ENCODE data around the gene FAM118A. TPM values are rescaled to one million over a fixed set of nuclear protein-coding genes. Genes with fewer than 3 reads are reported as not detected.
A peak's percentile ranks its signal among the peaks of the same experiment; 100 is the strongest.
"Not testable (repeated sequence)": the region's sequence is repeated elsewhere in the genome, so short reads cannot be mapped to it uniquely, and the experiment has no call there.

FAM118A gene
- total RNA-seq, 2 donors from 2014 or later: 60.8 to 215 TPM

GRCh38 chr22:45273452-45274075, 36.2 kb upstream of the FAM118A start:
- peaks cover 11% of the 10 kb centered on the region for H3K4me1 ChIP-seq (replicated peaks)
- peak overlapping the region; percentile 76 to 83 for H3K27ac ChIP-seq
- H3K4me3 ChIP-seq: no peak overlapping the region
- H3K27me3 ChIP-seq (replicated peaks; ENCODE audit: insufficient read depth): no peaks in the 10 kb centered on the region
- H3K9me3 ChIP-seq: no peaks in the 10 kb centered on the region
- no peak for DNase-seq (ENCODE audit: low spot score)
- WGBS: 45% methylated on average over 15 of the region's 15 CpGs
- TF ChIP-seq CTCF (IDR thresholded peaks at IDR 0.05): no peak
- TF ChIP-seq POLR2AphosphoS5 (IDR thresholded peaks at IDR 0.05): peak; percentile 7
- intact Hi-C loops (cut with DNase I): no loop called here
- H3K36me3 ChIP-seq: no peaks in the 10 kb centered on the region

- no peaks in the 10 kb centered on the region for H3K9me3 ChIP-seq
- H3K4me3 ChIP-seq: no peak overlapping the region
- no peaks in the 10 kb centered on the region for H3K36me3 ChIP-seq
- no peak for DNase-seq (ENCODE audit: low spot score)
- no peak overlapping the region for H3K27ac ChIP-seq
- WGBS: 75% methylated on average over 12 of the region's 12 CpGs
- TF ChIP-seq POLR2A (IDR thresholded peaks at IDR 0.05): no peak
- no peak for TF ChIP-seq CTCF (IDR thresholded peaks at IDR 0.05)
- no peak for TF ChIP-seq POLR2AphosphoS5 (IDR thresholded peaks at IDR 0.05)
- intact Hi-C loops (cut with DNase I): no loop called here
- H3K4me1 ChIP-seq (replicated peaks): peaks cover 7% of the 10 kb centered on the region
- H3K27me3 ChIP-seq (replicated peaks; ENCODE audit: insufficient read depth): no peaks in the 10 kb centered on the region
Measured at GRCh38 chr22:45276507-45277105, 33.1 kb upstream of the FAM118A start.

- DNase-seq (ENCODE audit: low spot score); intact Hi-C loops (cut with DNase I): not testable (repeated sequence)
Measured at GRCh38 chr22:45277720-45278119, 32.0 kb upstream of the FAM118A start.

GRCh38 chr22:45278125-45278524, 31.6 kb upstream of the FAM118A start:
- H3K9me3 ChIP-seq: no peaks in the 10 kb centered on the region
- H3K27me3 ChIP-seq (replicated peaks; ENCODE audit: insufficient read depth): no peaks in the 10 kb centered on the region
- H3K36me3 ChIP-seq: no peaks in the 10 kb centered on the region
- H3K4me3 ChIP-seq: no peak overlapping the region
- H3K27ac ChIP-seq: no peak overlapping the region
- intact Hi-C loops (cut with DNase I): no loop called here
- TF ChIP-seq POLR2A (IDR thresholded peaks at IDR 0.05): no peak
- no peak for TF ChIP-seq POLR2AphosphoS5 (IDR thresholded peaks at IDR 0.05)
- TF ChIP-seq CTCF (IDR thresholded peaks at IDR 0.05): no peak
- no peak for DNase-seq (ENCODE audit: low spot score)
- H3K4me1 ChIP-seq (replicated peaks): peaks cover 7% of the 10 kb centered on the region
- 92% methylated on average over 9 of the region's 9 CpGs for WGBS

More at GRCh38 chr22:45277720-45278119, 32.0 kb upstream of the FAM118A start:
- H3K4me1 ChIP-seq (replicated peaks); H3K36me3 ChIP-seq; H3K9me3 ChIP-seq; H3K27me3 ChIP-seq (replicated peaks; ENCODE audit: insufficient read depth); H3K27ac ChIP-seq; H3K4me3 ChIP-seq: not testable (repeated sequence)
- WGBS: 86% methylated on average over 7 of the region's 7 CpGs

GRCh38 chr22:45280587-45280980, 29.1 kb upstream of the FAM118A start:
- peak in 2 of 4 experiments; percentile 49 to 63 for TF ChIP-seq CTCF (IDR thresholded peaks at IDR 0.05)
- peak; percentile 85 for TF ChIP-seq POLR2AphosphoS5 (IDR thresholded peaks at IDR 0.05)
- no peak for TF ChIP-seq POLR2A (IDR thresholded peaks at IDR 0.05)

More at GRCh38 chr22:45280587-45280980, 29.1 kb upstream of the FAM118A start:
- Histone ChIP-seq H3K4me1 (replicated peaks) (peaks cover 4% of the 10 kb centered on the region), H3K9me3 (no peaks in the 10 kb centered on the region), H3K27me3 (replicated peaks; ENCODE audit: insufficient read depth) (no peaks in the 10 kb centered on the region), H3K27ac (peak overlapping the region; percentile 79 to 84), H3K4me3 (no peak overlapping the region), H3K36me3 (no peaks in the 10 kb centered on the region)
- intact Hi-C loops (cut with DNase I): no loop called here
- WGBS: 46% methylated on average over 3 of the region's 3 CpGs
- peak; percentile 77 for DNase-seq (ENCODE audit: low spot score)

All from prostate gland (tissue), 2 donors.